ENCODE results near the gene CACNG6.
"Not testable (repeated sequence)": the region's sequence is repeated elsewhere in the genome, so short reads cannot be mapped to it uniquely, and the experiment has no call there.

CACNG6 gene

DNA sequence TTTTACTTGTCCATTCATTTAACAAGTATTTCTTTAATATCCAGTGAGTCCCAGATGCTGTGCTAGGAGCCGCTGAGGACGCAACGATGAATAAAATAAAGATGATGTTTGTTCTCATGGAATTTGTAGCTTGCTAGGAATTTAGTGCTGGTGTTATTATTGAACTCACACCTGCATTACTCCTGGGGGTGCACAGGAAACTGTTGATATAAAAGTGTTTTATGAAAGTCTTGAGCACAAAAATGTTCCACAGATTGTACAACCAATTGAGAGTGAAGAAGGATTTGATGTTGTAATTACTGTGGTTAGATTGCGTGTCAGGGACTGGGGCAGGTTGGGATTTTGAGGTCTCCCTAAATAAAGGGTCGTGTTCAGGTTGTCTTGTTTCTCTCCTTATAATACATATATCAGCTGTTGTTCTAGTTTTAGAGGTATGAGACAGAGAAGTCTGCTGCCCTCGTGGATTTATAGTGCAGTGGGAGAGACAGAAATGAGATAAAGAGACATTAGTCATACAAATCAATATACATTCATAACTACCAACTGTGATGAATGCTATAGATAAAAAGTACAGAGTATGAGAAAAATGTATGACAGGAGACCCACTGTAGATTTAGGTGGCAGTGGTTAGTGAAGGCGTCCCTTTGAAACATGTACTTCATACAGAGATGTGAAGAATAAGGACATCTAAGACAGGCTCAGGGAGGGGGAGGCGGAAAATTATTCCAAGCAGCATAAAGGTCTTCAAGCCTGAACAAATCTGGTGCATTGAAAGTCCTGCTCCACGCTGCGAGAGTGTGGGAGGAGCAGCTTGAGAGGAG is 11.3 kb downstream of the CACNG6 start:
- no peak for DNase-seq (ENCODE audit: low read depth, low spot score)

DNA sequence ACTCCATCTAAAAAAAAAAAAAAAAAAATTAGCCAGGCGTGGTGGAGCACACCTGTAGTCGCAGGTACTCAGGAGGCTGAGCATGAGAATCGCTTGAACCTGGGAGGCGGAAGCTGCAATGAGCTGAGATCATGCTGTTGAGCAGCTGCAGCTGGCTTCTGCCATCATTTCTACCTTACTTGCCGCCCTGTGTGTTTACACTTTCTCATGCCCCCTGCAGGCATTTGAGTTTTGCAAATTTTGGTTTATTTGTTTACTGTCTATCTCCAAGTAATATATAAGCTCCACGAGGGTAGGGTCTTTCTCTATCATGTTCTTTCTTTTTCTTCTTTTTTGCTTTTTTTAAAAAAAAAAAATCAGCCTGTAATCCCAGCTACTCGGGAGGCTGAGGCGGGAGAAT is 18.0 kb downstream of the CACNG6 start:
- DNase-seq (ENCODE audit: low read depth, low spot score) = no peak

DNA sequence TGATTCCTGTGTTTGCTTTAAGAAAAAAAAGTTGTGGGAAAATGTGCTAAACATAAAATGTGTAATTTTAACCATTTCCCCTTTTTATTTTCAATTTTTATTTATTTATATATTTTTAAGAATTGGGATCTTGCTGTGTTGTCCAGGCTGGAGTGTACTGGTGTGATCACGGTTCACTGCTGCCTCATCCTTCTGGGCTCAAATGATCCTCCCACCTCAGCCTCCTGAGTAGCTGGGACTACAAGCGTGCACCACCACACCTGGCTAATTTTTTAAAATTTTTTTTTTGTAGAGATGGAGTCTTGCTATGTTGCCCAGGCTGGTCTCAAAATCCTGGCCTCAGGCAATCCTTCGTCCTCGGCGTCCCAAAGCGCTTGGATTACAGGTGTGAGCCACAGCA is 19.0 kb downstream of the CACNG6 start:
- DNase-seq (ENCODE audit: low read depth, low spot score) = no peak

DNA sequence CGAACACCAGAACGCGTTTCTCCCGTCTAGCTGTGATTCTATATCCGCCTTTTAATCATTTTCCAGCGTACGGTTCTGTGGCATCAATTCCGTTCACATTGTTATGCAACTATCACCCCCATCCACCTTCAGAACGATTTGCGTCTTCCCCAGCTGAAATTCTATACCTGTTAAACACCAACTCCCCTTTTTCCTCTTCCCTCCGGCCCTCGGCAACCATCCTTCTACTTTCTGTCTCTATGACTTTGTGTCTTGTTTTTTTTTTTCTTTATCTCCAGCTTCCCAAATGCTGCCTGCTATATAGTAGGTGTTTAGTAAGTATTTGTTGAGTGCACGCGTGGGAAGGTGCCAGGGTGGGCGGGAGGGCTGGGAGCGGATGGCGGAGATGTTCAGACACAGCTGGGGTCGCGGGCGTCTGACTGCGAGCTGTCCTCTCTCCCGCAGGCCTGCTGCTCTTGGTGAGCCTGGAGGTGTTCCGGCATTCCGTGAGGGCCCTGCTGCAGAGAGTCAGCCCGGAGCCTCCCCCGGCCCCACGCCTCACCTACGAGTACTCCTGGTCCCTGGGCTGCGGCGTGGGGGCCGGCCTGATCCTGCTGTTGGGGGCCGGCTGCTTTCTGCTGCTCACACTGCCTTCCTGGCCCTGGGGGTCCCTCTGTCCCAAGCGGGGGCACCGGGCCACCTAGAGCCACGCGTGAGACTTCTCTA is 20.2 kb downstream of the CACNG6 start:
- DNase-seq (ENCODE audit: low read depth, low spot score) = no peak

DNA sequence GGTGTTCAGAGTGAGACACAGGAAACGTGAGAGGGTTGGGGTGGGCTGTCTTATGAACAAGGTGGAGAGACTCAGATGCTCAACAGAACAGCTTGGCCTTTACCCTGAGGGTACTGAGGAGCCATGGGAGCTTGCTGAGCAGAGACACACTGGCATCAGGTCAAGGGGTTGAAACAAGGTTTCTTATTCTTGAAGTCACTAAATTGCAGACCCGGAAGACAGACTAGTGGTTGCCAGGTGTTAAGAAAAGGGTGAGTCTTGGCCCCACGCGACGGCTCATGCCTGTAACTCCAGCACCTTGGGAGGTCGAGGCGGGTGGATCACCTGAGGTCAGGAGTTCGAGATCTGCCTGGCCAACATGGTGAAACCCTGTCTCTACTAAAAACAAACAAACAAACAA is 22.4 kb downstream of the CACNG6 start:
- no peak for DNase-seq (ENCODE audit: low read depth, low spot score)

DNA sequence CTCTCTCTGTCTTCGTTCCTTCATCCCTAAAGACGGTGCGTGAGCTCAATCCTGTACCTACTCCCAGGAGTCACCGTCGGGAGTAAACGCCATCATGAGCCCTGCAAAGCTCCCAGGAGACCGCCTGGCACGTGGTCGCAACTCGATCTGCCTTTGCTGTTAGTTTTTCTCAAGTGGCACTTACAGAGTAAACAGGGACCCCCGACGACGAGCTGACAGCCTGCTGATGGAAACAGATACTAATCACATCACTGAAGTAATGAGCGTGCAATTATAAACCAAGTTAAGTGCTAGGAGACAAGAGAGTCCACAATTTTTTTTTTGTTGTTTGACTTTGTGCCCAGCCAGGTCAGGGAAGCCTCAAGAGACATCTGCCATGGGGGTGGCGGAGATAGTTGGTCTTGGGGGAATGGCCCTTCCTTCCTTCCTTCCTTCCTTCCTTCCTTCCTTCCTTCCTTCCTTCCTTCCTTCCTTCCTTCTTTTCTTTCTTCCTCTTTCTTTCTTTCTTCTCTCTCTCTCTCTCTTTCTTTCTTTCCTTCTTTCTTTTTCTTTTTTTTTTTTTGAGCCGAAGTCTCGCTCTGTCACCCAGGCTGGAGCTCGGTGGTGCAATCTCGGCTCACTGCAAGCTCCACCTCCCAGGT is 23.6 kb downstream of the CACNG6 start:
- no peak for DNase-seq (ENCODE audit: low read depth, low spot score)

DNA sequence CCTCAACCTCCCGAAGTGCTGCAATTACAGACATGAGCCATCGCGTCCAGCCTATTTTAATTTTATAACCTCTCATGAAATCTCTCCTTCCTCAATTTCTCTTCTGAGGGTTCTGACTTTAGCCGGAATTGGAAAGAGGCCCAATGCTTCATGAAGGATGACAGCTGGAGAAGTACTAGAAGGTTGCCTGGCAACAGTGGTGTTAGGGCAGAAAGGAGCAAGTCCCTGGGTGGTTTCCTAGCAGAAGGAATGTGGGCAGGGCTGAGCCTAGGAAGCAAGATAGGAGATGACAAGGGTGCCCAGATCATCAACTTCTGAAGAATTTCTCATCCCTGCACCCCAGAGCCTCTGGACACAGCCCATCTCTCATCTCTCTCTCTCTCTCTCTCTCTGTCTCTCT is 25.8 kb downstream of the CACNG6 start:
- DNase-seq (ENCODE audit: low read depth, low spot score) = peak; percentile 40

DNA sequence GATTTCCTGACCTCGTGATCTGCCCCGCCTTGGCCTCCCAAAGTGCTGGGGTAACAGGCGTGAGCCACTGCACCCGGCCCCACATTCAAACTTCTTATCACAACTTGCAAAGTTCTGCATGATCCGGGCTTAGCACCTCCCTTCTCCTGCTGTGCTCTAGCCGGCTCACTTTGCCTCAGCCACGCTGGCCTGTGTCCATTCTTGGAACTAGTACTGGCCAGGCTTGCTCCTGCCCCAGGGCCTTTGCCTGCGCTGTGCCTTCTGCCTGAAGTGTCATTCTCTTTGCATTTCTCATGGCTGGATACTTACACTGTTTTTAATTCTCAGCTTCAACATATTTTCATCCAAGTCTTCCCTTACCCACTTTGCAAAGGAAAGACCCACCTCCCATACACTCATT is 29.9 kb downstream of the CACNG6 start:
- DNase-seq (ENCODE audit: low read depth, low spot score) = no peak

DNA sequence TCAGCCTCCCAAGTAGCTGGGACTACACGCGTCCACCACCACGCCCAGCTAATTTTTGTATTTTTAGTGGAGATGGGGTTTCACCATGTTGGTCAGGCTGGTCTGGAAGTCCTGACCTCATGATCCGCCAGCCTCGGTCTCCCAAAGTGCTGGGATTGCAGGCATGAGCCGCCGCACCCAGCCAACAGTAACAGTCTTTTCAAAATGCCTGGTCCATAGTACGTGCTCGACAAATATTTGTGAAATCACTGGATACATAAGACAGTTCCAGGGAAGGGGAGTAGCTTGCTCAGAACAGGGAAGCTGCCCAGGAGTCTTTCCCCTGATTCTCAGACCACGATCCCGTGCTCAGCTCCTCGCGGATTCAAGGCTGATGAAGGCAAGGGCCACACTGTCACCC is 30.5 kb downstream of the CACNG6 start:
- DNase-seq (ENCODE audit: low read depth, low spot score) = no peak

DNA sequence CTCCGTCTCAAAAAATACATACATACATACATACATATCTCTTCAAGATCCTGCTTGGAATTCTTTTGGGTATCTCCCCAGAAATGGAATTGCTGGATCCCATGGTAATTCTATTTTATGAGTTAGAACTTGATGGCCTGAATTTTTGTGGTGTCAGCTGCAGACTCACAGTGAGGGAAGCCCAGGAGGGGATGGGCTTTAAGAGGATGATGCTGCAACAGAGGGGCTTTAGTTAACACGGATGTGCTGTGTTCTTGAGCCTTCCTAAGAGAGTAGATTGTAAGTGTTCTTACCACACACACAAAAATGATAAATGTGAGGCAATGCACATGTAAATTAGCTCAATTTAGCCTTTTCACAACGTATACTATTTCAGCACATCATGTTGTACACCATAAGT is 31.8 kb downstream of the CACNG6 start:
- no peak for DNase-seq (ENCODE audit: low read depth, low spot score)

DNA sequence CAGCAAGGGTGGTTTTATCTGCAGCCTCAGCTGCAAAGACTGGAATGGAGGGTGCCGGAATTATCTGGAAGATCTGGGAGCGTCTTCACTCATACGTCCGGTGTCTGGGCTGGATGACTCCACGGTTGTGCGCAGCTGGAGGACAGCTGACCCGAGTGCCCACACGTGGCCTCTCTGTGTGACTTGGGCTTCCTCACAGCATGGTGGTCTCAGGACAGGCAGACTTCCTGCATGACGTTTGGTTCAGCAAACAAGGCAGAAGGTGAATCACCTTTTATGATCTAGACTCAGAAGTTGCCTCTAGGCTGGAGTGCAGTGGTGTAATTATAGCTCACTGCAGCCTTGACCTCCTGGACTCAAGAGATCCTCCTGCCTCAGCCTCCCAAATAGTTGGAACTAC is 33.2 kb downstream of the CACNG6 start:
- DNase-seq (ENCODE audit: low read depth, low spot score) = no peak

DNA sequence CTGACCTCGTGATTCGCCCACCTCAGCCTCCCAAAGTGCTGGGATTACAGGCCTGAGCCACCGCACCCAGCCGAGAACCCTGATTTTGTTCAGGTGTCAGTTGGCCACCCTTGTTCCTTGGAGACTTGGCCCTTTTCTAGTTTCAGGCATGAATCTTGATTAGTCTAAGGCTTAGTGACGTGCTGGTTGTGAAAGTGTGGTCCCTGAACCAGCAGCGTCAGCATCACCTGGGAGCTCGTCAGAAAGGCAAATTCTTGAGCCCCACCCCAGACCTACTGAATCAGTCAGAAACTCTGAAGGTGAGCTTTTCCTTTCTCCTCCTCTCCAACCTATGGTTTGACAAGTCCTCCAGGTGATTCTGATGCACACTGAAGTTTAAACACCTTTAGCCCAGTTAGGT is 35.2 kb downstream of the CACNG6 start:
- DNase-seq (ENCODE audit: low read depth, low spot score) = no peak

DNA sequence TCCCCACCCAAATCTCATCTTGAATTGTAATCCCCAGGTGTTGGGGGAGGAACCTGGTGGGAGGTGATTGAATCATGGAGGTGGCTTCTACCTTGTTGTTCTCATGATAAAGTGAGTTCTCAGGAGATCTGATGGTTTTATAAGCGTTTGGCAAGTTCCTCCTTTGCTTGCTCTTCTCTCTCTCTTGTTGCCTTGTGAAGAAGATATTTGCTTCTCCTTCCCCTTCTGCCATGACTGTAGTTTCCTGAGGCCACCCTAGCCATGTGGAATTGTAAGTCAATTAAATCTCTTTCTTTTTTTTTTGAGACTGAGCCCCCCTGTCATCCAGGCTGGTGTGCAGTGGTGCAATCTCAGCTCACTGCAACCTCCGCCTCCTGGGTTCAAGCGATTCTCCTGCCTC is 37.9 kb downstream of the CACNG6 start:
- DNase-seq (ENCODE audit: low read depth, low spot score) = no peak

DNA sequence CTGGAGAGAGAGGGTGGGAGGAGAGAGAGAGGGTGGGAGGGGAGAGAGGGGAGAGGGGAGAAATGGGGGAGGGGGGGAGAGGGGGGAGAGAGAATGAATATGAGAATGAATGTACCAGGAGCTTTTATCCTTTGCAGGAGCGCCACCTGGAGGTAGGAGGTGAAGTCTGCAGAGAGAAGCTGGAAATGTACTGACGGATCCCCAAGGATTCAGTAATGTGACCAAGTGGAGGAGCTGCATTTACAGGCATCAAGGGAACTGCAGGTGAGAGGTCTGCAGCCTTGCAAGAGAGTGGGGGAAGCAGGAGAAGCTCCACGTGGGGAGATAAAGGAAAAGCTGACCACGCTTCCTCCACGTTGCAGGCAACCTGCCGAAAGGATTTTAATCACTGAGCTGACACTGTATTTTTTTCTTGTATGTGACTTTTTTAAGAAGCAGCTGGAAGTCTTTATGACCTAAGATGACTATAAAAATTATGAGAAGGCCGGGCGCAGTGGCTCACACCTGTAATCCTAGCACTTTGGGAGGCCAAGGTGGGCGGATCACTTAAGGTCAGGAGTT is 38.6 kb downstream of the CACNG6 start:
- peak; percentile 75 for DNase-seq (ENCODE audit: low read depth, low spot score)

DNA sequence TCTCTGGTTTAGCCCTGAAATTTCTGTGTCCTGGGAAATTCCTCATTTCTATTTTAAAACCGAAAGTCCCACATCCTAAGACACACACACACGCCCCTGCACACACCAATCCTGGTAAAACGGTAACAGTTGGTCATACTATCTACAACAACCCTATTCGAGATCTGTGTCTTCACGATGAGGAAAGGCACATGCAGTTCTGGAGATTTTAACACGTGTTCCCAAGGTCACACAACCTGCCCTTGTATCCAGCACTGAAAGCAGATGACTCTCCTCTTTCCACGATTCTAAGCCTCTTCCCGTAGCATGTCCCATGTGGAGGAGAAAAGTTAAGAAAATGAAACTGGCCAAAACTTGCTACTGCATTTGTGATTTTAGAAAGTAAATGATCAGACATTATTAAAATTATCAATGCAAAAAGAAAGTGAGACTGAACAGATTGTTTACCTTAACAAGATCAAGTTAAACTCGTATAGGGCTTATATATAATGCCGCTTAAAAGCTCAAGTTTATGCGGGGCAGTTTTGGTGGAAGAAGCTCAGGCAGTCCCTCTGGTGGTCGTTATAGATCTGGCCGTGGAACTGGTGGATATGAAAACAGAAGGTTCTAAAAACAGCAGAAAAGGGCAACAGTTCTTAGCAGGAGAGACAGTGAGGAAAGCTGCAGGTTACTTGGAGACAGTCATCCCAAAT is 39.6 kb downstream of the CACNG6 start:
- DNase-seq (ENCODE audit: low read depth, low spot score) = no peak

DNA sequence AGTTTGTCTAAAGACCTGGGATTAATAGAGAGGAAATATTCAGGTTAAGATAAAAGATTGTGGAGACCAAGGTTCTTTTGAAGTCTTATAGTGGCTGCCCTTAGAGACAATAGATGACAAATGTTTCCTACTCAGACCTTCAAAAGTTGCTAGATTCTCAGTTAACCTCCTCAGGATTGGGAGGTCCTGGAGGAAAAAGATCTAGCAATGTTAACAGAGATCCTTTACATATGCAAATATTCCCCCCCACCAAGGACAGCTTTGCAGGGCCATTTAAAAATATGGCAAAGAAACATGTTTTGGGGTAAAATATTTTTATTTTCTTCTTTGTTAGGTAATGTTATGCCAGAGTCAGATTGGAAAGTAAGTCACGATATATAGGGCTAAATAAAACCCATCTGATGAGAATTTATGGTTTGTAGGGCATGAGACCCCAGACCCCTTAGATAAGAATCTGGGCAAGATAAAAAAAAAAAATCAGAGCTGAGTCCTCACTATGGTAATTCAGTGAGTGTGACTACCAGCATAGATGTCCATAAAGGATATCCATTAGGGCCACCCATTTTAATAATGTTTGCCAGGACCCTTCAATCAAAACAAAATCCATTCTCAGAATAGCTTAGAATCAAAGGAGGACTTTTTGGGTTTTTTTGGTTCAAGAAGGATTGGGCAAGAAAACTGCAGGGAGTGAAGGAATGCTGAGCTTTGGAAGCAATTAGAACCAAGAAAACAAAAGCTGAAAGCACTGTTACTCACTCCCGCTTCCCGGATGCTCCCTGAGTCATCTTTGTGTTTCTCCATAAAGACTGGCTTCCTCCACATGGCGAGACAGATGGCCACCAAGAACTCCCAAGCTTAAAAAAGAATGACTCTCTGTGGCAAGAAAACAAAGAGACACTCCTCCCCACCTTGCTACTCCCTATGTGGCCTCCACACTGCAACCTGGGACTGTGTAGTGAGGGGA is 44.1 kb downstream of the CACNG6 start:
- DNase-seq (ENCODE audit: low read depth, low spot score) = peak; percentile 81

DNA sequence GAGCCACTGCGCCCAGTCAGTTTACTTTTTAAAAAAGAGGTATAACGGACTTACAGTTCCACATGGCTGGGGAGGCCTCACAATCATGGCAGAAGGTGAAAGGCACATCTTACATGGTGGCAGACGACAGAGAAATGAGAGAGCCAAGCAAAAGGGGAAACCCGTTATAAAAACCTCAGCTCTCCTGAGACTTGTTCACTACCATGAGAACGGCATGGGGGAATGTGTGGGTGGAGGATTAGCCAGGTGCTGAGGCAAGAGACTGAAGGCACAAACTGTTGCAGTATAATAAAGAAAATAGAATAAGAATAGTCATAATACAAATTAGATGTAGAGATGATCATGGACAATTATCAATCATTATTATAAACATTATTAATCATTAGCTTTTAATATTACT is 45.1 kb downstream of the CACNG6 start:
- DNase-seq (ENCODE audit: low read depth, low spot score) = not testable (repeated sequence)

DNA sequence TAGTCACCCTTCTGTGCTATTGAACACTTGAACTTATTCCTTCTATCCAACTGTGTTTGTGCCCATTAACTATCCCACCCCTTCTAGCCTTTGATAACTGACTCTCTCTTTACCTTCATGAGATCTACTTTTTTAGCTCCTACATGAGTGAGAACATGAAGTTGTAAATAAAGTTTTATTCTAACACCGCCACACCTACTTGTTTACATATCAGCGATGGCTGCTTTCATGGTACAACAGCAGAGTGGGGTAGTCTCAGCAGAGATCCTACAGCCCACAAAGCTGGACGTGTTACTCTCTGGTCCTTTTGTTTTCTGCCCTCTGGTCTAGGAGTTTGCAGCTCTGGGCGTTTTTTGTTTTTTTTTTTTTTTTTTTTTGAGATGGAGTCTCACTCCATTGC is 48.6 kb downstream of the CACNG6 start:
- DNase-seq (ENCODE audit: low read depth, low spot score) = no peak

DNA sequence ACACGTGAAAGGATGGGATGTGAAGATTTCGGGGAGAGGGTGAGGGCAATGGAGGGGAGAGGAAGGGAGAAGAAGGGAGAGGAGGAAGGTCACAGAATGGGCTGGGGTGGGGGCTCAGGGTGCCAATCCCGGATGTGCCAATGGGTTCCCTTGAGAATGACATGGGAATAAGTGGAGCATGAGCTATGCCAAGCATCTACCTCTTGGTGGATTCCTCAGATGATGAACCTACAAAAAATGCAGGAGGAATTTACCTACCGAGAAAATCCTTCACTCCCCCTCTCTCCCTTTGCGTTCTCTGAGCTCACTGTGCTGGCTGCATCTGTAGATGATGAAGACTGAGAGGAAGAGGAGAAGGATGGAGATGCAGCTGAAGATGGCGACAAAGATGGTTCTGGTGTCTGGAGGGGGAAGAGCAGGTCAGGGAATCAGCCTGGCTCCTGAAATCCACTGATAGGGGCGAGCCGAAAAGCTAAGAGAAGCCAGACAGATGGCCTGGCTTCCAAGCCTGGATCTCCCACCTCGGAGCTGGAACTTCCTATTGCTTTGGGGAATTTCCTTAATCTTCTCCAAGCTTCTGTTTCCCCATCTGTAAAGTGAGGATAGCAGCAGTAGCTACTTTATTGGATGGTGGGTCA is 50.7 kb downstream of the CACNG6 start:
- peak; percentile 23 for DNase-seq (ENCODE audit: low read depth, low spot score)

DNA sequence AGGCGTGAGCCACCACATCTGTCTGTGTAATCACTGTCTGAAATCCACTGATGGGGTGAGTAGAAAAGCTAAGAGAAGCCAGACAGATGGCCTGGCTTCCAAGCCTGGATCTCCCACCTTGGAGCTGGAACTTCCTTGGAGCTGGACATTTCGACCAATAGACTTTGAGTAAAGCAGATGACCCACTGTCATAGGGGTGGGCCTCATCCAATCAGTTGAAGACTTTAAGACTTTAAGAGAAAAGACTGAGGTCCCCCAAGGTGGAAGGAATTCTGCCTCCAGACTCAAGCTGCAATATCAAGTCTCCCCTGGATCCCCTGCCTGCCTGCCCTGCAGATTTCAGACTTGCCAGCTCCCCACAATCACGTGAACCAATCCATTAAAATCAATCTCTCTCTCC is 51.6 kb downstream of the CACNG6 start:
- no peak for DNase-seq (ENCODE audit: low read depth, low spot score)
